ENCODE results near the gene U2AF2. TPM values are rescaled to one million over a fixed set of nuclear protein-coding genes. Genes with fewer than 3 reads are reported as not detected.

The U2AF2 gene
- total RNA-seq, 4 donors from 2014 or later, result 10.0 to 165 (median 58.1) TPM

DNA sequence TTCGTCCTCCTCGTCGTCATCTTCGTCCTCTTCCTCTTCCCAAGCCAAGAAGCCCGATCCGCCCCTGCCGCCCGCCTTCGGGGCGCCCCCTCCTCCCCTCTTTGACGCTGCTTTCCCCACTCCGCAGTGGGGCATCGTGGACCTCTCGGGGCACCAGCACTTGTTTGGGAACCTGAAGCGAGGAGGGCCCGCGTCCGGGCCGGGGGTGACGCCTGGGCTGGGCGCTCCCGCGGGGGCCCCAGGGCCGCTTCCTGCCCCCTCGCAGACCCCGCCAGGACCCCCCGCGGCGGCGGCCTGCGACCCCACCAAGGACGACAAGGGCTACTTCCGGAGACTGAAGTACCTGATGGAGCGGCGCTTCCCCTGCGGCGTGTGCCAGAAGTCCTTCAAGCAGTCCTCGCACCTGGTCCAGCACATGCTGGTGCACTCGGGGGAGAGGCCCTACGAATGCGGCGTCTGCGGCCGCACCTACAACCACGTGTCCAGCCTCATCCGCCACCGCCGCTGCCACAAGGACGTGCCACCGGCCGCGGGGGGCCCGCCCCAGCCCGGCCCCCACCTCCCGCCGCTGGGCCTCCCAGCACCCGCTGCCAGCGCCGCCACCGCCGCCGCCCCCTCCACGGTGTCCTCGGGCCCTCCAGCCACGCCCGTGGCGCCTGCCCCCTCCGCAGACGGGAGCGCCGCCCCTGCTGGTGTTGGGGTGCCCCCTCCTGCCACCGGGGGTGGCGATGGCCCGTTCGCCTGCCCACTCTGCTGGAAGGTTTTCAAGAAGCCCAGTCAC lies 40.7 kb upstream of the U2AF2 start:
- Histone ChIP-seq H3K36me3 (no peaks in the 10 kb centered on the region), H3K4me1 (no peaks in the 10 kb centered on the region), H3K4me3 (no peak overlapping the region), H3K27me3 (no peaks in the 10 kb centered on the region), H3K9me3 (no peaks in the 10 kb centered on the region), H3K27ac (no peak overlapping the region)
- TF ChIP-seq, protein P1, sequence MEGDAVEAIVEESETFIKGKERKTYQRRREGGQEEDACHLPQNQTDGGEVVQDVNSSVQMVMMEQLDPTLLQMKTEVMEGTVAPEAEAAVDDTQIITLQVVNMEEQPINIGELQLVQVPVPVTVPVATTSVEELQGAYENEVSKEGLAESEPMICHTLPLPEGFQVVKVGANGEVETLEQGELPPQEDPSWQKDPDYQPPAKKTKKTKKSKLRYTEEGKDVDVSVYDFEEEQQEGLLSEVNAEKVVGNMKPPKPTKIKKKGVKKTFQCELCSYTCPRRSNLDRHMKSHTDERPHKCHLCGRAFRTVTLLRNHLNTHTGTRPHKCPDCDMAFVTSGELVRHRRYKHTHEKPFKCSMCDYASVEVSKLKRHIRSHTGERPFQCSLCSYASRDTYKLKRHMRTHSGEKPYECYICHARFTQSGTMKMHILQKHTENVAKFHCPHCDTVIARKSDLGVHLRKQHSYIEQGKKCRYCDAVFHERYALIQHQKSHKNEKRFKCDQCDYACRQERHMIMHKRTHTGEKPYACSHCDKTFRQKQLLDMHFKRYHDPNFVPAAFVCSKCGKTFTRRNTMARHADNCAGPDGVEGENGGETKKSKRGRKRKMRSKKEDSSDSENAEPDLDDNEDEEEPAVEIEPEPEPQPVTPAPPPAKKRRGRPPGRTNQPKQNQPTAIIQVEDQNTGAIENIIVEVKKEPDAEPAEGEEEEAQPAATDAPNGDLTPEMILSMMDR (IDR thresholded peaks at IDR 0.05), result no peak
- TF ChIP-seq POLR2A (IDR thresholded peaks at IDR 0.05), result no peak
- no peak for DNase-seq
- intact Hi-C loops (cut with DNase I; ENCODE audit: low total_unique reads), result no loop called here

DNA sequence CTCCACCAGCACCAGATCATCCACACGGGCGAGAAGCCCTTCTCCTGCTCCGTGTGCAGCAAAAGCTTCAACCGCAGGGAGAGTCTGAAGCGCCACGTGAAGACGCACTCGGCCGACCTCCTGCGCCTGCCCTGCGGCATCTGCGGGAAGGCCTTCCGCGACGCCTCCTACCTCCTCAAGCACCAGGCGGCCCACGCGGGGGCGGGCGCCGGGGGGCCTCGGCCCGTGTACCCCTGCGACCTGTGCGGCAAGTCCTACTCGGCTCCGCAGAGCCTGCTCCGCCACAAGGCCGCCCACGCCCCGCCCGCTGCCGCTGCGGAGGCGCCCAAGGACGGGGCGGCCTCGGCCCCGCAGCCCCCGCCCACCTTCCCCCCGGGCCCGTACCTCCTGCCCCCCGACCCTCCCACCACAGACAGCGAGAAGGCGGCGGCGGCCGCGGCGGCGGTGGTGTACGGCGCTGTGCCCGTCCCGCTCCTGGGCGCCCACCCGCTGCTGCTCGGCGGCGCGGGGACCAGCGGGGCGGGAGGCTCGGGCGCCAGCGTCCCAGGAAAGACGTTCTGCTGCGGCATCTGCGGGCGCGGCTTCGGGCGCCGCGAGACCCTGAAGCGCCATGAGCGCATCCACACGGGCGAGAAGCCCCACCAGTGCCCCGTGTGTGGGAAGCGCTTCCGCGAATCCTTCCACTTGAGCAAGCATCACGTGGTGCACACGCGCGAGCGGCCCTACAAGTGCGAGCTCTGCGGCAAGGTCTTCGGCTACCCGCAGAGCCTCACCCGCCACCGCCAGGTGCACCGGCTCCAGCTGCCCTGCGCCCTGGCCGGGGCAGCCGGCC lies 39.9 kb upstream of the U2AF2 start:
- intact Hi-C loops (cut with DNase I; ENCODE audit: low total_unique reads), result no loop called here
- Histone ChIP-seq H3K9me3 (no peaks in the 10 kb centered on the region), H3K27me3 (no peaks in the 10 kb centered on the region), H3K27ac (no peak overlapping the region), H3K4me1 (no peaks in the 10 kb centered on the region), H3K36me3 (no peaks in the 10 kb centered on the region), H3K4me3 (no peak overlapping the region)
- no peak for TF ChIP-seq POLR2A (IDR thresholded peaks at IDR 0.05)
- TF ChIP-seq, protein P1 (IDR thresholded peaks at IDR 0.05), result no peak
- no peak for DNase-seq

- TF ChIP-seq POLR2A (IDR thresholded peaks at IDR 0.05), result no peak
- TF ChIP-seq, protein P1 (IDR thresholded peaks at IDR 0.05), result no peak
- Histone ChIP-seq H3K36me3 (no peaks in the 10 kb centered on the region), H3K27ac (no peak overlapping the region), H3K27me3 (no peaks in the 10 kb centered on the region), H3K4me1 (no peaks in the 10 kb centered on the region), H3K4me3 (no peak overlapping the region), H3K9me3 (no peaks in the 10 kb centered on the region)
- intact Hi-C loops (cut with DNase I; ENCODE audit: low total_unique reads), result no loop called here
- DNase-seq, result no peak
Observed at GRCh38 chr19:55615543-55616394, 39.1 kb upstream of the U2AF2 start.

- Histone ChIP-seq H3K4me3 (no peak overlapping the region), H3K36me3 (no peaks in the 10 kb centered on the region), H3K27ac (no peak overlapping the region), H3K9me3 (no peaks in the 10 kb centered on the region), H3K27me3 (no peaks in the 10 kb centered on the region), H3K4me1 (no peaks in the 10 kb centered on the region)
- intact Hi-C loops (cut with DNase I; ENCODE audit: low total_unique reads), result no loop called here
- no peak for TF ChIP-seq POLR2A (IDR thresholded peaks at IDR 0.05)
- TF ChIP-seq, protein P1 (IDR thresholded peaks at IDR 0.05), result no peak
- DNase-seq, result no peak
Observed at GRCh38 chr19:55616395-55616875, 38.4 kb upstream of the U2AF2 start.

Data from uterus (tissue), 4 donors.